Liver (tissue), 10 donors: ENCODE measurements around the gene NLRP7. TPM values are rescaled to one million over a fixed set of nuclear protein-coding genes. Genes with fewer than 3 reads are reported as not detected.

Experiments
- DNase-seq: peaks from one replicate; pipeline ENCODE4 v3.0.0-alpha.2; 2017; ENCODE audit warnings: low spot score
- H3K27ac ChIP-seq, 2 donors: one replicate each; pipeline ENCODE4 v1.7.0; 2013; ENCODE audit warnings: inconsistent platforms in 2 of 2, low read length in 2 of 2, control low read depth in 1 of 2, low read depth in 1 of 2, mild to moderate bottlenecking in 1 of 2
- H3K27me3 ChIP-seq, 4 donors: one replicate each; pipeline versions ENCODE4 v1.6.1 to v1.7.0; 2013; ENCODE audit warnings: low read length in 3 of 4, inconsistent platforms in 1 of 4, mild to moderate bottlenecking in 1 of 4, moderate library complexity in 1 of 4; ENCODE audit not compliant: control insufficient read depth in 4 of 4, insufficient read depth in 4 of 4
- H3K36me3 ChIP-seq, 4 donors: one replicate each; pipeline versions ENCODE4 v1.6.1 to v1.7.0; 2013; ENCODE audit warnings: low read length in 3 of 4, mild to moderate bottlenecking in 3 of 4, low read depth in 1 of 4, moderate library complexity in 1 of 4; ENCODE audit not compliant: control insufficient read depth in 4 of 4, insufficient read depth in 3 of 4
- H3K4me1 ChIP-seq, 4 donors: one replicate each; pipeline versions ENCODE4 v1.6.1 to v1.7.0; 2013; ENCODE audit warnings: low read length in 3 of 4, mild to moderate bottlenecking in 3 of 4, moderate library complexity in 1 of 4; ENCODE audit not compliant: control insufficient read depth in 4 of 4, insufficient read depth in 4 of 4
- H3K4me3 ChIP-seq, 3 donors: one replicate each; pipeline versions ENCODE4 v1.6.1 to v1.7.0; 2013; ENCODE audit warnings: low read length in 3 of 3, control low read depth in 1 of 3, low read depth in 1 of 3, mild to moderate bottlenecking in 1 of 3
- H3K9ac ChIP-seq, 2 donors: one replicate each; pipeline ENCODE4 v1.7.0; 2013; ENCODE audit warnings: low read length in 2 of 2, mild to moderate bottlenecking in 2 of 2, moderate library complexity in 2 of 2, control low read depth in 1 of 2, low read depth in 1 of 2
- H3K9me3 ChIP-seq, 4 donors: one replicate each; pipeline versions ENCODE4 v1.6.1 to v1.7.0; 2013; ENCODE audit warnings: low read length in 3 of 4; ENCODE audit not compliant: control insufficient read depth in 4 of 4
- ATF3 ChIP-seq: IDR thresholded peaks from 2 replicates; pipeline ENCODE4 v1.6.1; 2016; ENCODE audit warnings: antibody characterized with exemption
- EGR1 ChIP-seq, 2 donors: IDR thresholded peaks; 2 replicates each; pipeline ENCODE4 v1.6.1; 2016 to 2018; ENCODE audit warnings: antibody characterized with exemption in 2 of 2, low read depth in 2 of 2
- FOXA1 ChIP-seq: IDR thresholded peaks from 2 replicates; pipeline ENCODE4 v1.6.1; 2016; ENCODE audit warnings: antibody characterized with exemption
- FOXA2 ChIP-seq: IDR thresholded peaks from 2 replicates; pipeline ENCODE4 v1.6.1; 2016; ENCODE audit warnings: antibody characterized with exemption
- GABPA ChIP-seq, 2 donors: IDR thresholded peaks in 1 of 2; conservative IDR thresholded peaks in 1 of 2; 2 replicates each; pipeline ENCODE4 v1.6.1; 2016; ENCODE audit warnings: antibody characterized with exemption in 2 of 2, mild to moderate bottlenecking in 1 of 2, moderate library complexity in 1 of 2
- HNF4G ChIP-seq: IDR thresholded peaks from 2 replicates; pipeline ENCODE4 v1.6.1; 2016; ENCODE audit warnings: antibody characterized with exemption
- JUND ChIP-seq, 2 donors: IDR thresholded peaks; 2 replicates each; pipeline ENCODE4 v1.6.1; 2016; ENCODE audit warnings: antibody characterized with exemption in 2 of 2
- MAX ChIP-seq: IDR thresholded peaks from 2 replicates; pipeline ENCODE4 v1.6.1; 2016; ENCODE audit warnings: antibody characterized with exemption
- RAD21 ChIP-seq, 2 donors: IDR thresholded peaks; 2 replicates each; pipeline ENCODE4 v1.6.1; 2016; ENCODE audit warnings: antibody characterized with exemption in 2 of 2, mild to moderate bottlenecking in 2 of 2
- REST ChIP-seq: IDR thresholded peaks from 2 replicates; pipeline ENCODE4 v1.6.1; 2016; ENCODE audit warnings: antibody characterized with exemption, mild to moderate bottlenecking
- RXRA ChIP-seq, 2 donors: IDR thresholded peaks; 2 replicates each; pipeline ENCODE4 v1.6.1; 2017 to 2018; ENCODE audit warnings: antibody characterized with exemption in 2 of 2, mild to moderate bottlenecking in 1 of 2
- TAF1 ChIP-seq: conservative IDR thresholded peaks from 2 replicates; pipeline ENCODE4 v1.6.1; 2016; ENCODE audit warnings: antibody characterized with exemption, mild to moderate bottlenecking
- YY1 ChIP-seq: IDR thresholded peaks from 2 replicates; pipeline ENCODE4 v1.6.1; 2016; ENCODE audit warnings: antibody characterized with exemption, mild to moderate bottlenecking
- ZBTB33 ChIP-seq: IDR thresholded peaks from 2 replicates; pipeline ENCODE4 v1.6.1; 2016; ENCODE audit warnings: antibody characterized with exemption
- WGBS: extraction: QIAGEN DNeasy Blood & Tissue Kit; methylation state at CpG from one replicate; pipeline ENCODE4 v1.1.7; 2013; 5-methylcytosine and 5-hydroxymethylcytosine counted together
- polyA plus RNA-seq, 2 donors: library from polyadenylated mRNA; stranded (reverse) in 1 of 2; unstranded in 1 of 2; fragments of 200-250 nt in 1 of 2; fragments of >200 nt in 1 of 2; fragmentation: Nextera tagmentation in 1 of 2; extraction: Ambion mirVana in 1 of 2; gene quantifications; one replicate each; pipeline versions ENCODE4 v1.2.1 to v1.2.3, GENCODE V29; 2013 to 2015
- small RNA-seq: library from RNA; depleted of rRNA; stranded (forward); fragments of <200 nt; gene quantifications from one replicate; pipeline ENCODE3, GENCODE V24; 2014
- total RNA-seq, 2 donors: library from RNA; depleted of rRNA; stranded (reverse); fragments of >200 nt; gene quantifications; one replicate each; pipeline ENCODE4 v1.2.3, GENCODE V29; 2014
- donor health status: healthy.
- donor health status: healthy.
- donor health status: healthy.
- donor health status: healthy.
- donor health status: healthy.

Gene NLRP7
- total and polyA plus RNA-seq, 4 donors, result not detected

- no peak for DNase-seq
- no peak overlapping the region for H3K9ac ChIP-seq
- no peaks in the 10 kb centered on the region for H3K4me1 ChIP-seq
- 43% methylated on average over 2 of the region's 2 CpGs for WGBS
- H3K4me3 ChIP-seq, result no peak overlapping the region
- H3K27ac ChIP-seq, result peak overlapping the region in 1 of 2 donors; percentile 42
- TF ChIP-seq ZBTB33 (no peak), FOXA2 (no peak), JUND (IDR thresholded peaks at IDR 0.05) (no peak), MAX (peak; percentile 21)
- H3K9me3 ChIP-seq, result no peaks in the 10 kb centered on the region
- H3K36me3 ChIP-seq, result no peaks in the 10 kb centered on the region
- H3K27me3 ChIP-seq, result no peaks in the 10 kb centered on the region
Observed at GRCh38 chr19:54875506-54875905, 71.8 kb downstream of the NLRP7 start.

GRCh38 chr19:54873990-54874389 lies 73.3 kb downstream of the NLRP7 start, which contains the start of gene FCAR:
FCAR (plus strand) TSS chr19:54874235; CDS start chr19:54874290, 55 bp downstream.
- DNase-seq, result no peak
- Histone ChIP-seq H3K27ac (peak within 1 kb of the TSS in 1 of 2 donors; percentile 42), H3K4me1 (no peaks in the 10 kb centered on the region), H3K9me3 (no peaks in the 10 kb centered on the region), H3K4me3 (no peak within 1 kb of the TSS), H3K9ac (no peak within 1 kb of the TSS), H3K27me3 (no peaks in the 10 kb centered on the region), H3K36me3 (no peaks in the 10 kb centered on the region)
- 67% methylated on average over 8 of the region's 8 CpGs for WGBS
- TF ChIP-seq HNF4G, result no peak
- no peak for TF ChIP-seq REST
- no peak for TF ChIP-seq RXRA (IDR thresholded peaks at IDR 0.05)
- TF ChIP-seq ZBTB33, result no peak
- TF ChIP-seq TAF1, result no peak
- no peak for TF ChIP-seq GABPA (IDR thresholded peaks at IDR 0.05 in 1 of 2, conservative IDR thresholded peaks at IDR 0.05 in 1 of 2)
- TF ChIP-seq FOXA1, result no peak
- no peak for TF ChIP-seq YY1
- TF ChIP-seq FOXA2, result no peak
- no peak for TF ChIP-seq ATF3
- no peak for TF ChIP-seq JUND (IDR thresholded peaks at IDR 0.05)
- TF ChIP-seq RAD21 (IDR thresholded peaks at IDR 0.05), result no peak
- TF ChIP-seq EGR1 (IDR thresholded peaks at IDR 0.05; ENCODE audit: low read depth in 2 of 2), result no peak

Small RNA genes within 50 kb of the gene (small RNA-seq; reads per million reads assigned to genes)
- gene AC011476.8, result not detected

Other genes with a start within 250 kb of the NLRP7 start
- gene KIR3DL3, start 223.1 kb downstream of the NLRP7 start, total RNA-seq, result under 1 TPM in 1 of 2 donors, not detected in 1; 0.05 TPM
- gene KIR3DL3, start 223.1 kb downstream of the NLRP7 start, polyA plus RNA-seq, result not detected
- gene KIR2DL3, start 209.0 kb downstream of the NLRP7 start, total RNA-seq, result not detected
- gene KIR2DL3, start 209.0 kb downstream of the NLRP7 start, polyA plus RNA-seq, result under 1 TPM in 1 of 2 donors, not detected in 1; 0.03 TPM
- under 1 TPM in 1 of 2 donors, not detected in 1; 0.17 TPM for gene KIR2DL1, start 177.7 kb downstream of the NLRP7 start, total RNA-seq
- under 1 TPM in 1 of 2 donors, not detected in 1; 0.05 TPM for gene KIR2DL1, start 177.7 kb downstream of the NLRP7 start, polyA plus RNA-seq
- under 1 TPM in 1 of 2 donors, not detected in 1; 0.25 TPM for gene KIR2DL4, start 143.9 kb downstream of the NLRP7 start, total RNA-seq
- under 1 TPM in 1 of 2 donors, not detected in 1; 0.10 TPM for gene KIR2DL4, start 143.9 kb downstream of the NLRP7 start, polyA plus RNA-seq
- gene KIR3DL1, start 131.1 kb downstream of the NLRP7 start, total RNA-seq, result under 1 TPM in 1 of 2 donors, not detected in 1; 0.08 TPM
- under 1 TPM in 1 of 2 donors, not detected in 1; 0.07 TPM for gene KIR3DL1, start 131.1 kb downstream of the NLRP7 start, polyA plus RNA-seq
- gene KIR2DS4, start 114.9 kb downstream of the NLRP7 start, total RNA-seq, result not detected
- under 1 TPM in 1 of 2 donors, not detected in 1; 0.08 TPM for gene KIR2DS4, start 114.9 kb downstream of the NLRP7 start, polyA plus RNA-seq
- gene KIR3DL2, start 97.1 kb downstream of the NLRP7 start, total RNA-seq, result under 1 TPM in 1 of 2 donors, not detected in 1; 0.08 TPM
- not detected for gene KIR3DL2, start 97.1 kb downstream of the NLRP7 start, polyA plus RNA-seq
- 1 to 10 TPM; 2.2 to 2.4 TPM for gene FCAR, start 73.3 kb downstream of the NLRP7 start, total RNA-seq
- under 1 TPM in 1 of 2 donors, not detected in 1; 0.39 TPM for gene FCAR, start 73.3 kb downstream of the NLRP7 start, polyA plus RNA-seq
- 1 to 10 TPM; 1.2 to 1.8 TPM for gene NCR1, start 41.4 kb downstream of the NLRP7 start, total RNA-seq
- under 1 TPM; 0.37 to 0.60 TPM for gene NCR1, start 41.4 kb downstream of the NLRP7 start, polyA plus RNA-seq
- 1 to 10 TPM in 1 of 2 donors, under 1 TPM in 1; 0.59 to 2.2 TPM for gene NLRP2, start 18.8 kb upstream of the NLRP7 start, total RNA-seq
- under 1 TPM; 0.18 to 0.32 TPM for gene NLRP2, start 18.8 kb upstream of the NLRP7 start, polyA plus RNA-seq
- 1 to 10 TPM in 1 of 2 donors, under 1 TPM in 1; 0.17 to 1.4 TPM for gene GP6, start 90.7 kb upstream of the NLRP7 start, total RNA-seq
- gene GP6, start 90.7 kb upstream of the NLRP7 start, polyA plus RNA-seq, result under 1 TPM; 0.13 to 0.16 TPM
- gene RDH13, start 115.6 kb upstream of the NLRP7 start, total RNA-seq, result 10 to 100 TPM in 1 of 2 donors, 1 to 10 TPM in 1; 8.9 to 11.7 TPM
- gene RDH13, start 115.6 kb upstream of the NLRP7 start, polyA plus RNA-seq, result 10 to 100 TPM in 1 of 2 donors, 1 to 10 TPM in 1; 9.0 to 10.1 TPM
- 1 to 10 TPM in 1 of 2 donors, under 1 TPM in 1; 0.65 to 1.5 TPM for gene EPS8L1, start 128.3 kb upstream of the NLRP7 start, total RNA-seq
- gene EPS8L1, start 128.3 kb upstream of the NLRP7 start, polyA plus RNA-seq, result 1 to 10 TPM in 1 of 2 donors, under 1 TPM in 1; 0.40 to 1.1 TPM
- gene PPP1R12C, start 170.1 kb upstream of the NLRP7 start, total RNA-seq, result 10 to 100 TPM; 20.3 to 29.5 TPM
- 10 to 100 TPM in 1 of 2 donors, 1 to 10 TPM in 1; 7.4 to 35.8 TPM for gene PPP1R12C, start 170.1 kb upstream of the NLRP7 start, polyA plus RNA-seq
- gene TNNT1, start 201.7 kb upstream of the NLRP7 start, total RNA-seq, result under 1 TPM in 1 of 2 donors, not detected in 1; 0.28 TPM
- gene TNNT1, start 201.7 kb upstream of the NLRP7 start, polyA plus RNA-seq, result under 1 TPM in 1 of 2 donors, not detected in 1; 0.15 TPM
- not detected for gene TNNI3, start 210.2 kb upstream of the NLRP7 start, total RNA-seq
- not detected for gene TNNI3, start 210.2 kb upstream of the NLRP7 start, polyA plus RNA-seq
- under 1 TPM; 0.23 to 0.50 TPM for gene DNAAF3, start 219.1 kb upstream of the NLRP7 start, total RNA-seq
- under 1 TPM; 0.18 to 0.64 TPM for gene DNAAF3, start 219.1 kb upstream of the NLRP7 start, polyA plus RNA-seq
- gene SYT5, start 232.8 kb upstream of the NLRP7 start, total RNA-seq, result under 1 TPM in 1 of 2 donors, not detected in 1; under 0.01 TPM
- not detected for gene SYT5, start 232.8 kb upstream of the NLRP7 start, polyA plus RNA-seq